HUES48 (cell line): ENCODE results near the gene R3HDM4.

Source experiments
- H3K27ac ChIP-seq: one replicate; pipeline ENCODE4 v1.7.0; 2013; ENCODE audit warnings: low read depth, low read length, inconsistent platforms
- H3K27me3 ChIP-seq: 2 replicates; pipeline ENCODE4 v1.6.1; 2013; ENCODE audit warnings: mild to moderate bottlenecking, low read length; ENCODE audit not compliant: control insufficient read depth, insufficient read depth
- H3K36me3 ChIP-seq: 2 replicates; pipeline ENCODE4 v1.6.1; 2013; ENCODE audit warnings: low read length; ENCODE audit not compliant: control insufficient read depth, insufficient read depth
- H3K4me1 ChIP-seq: 2 replicates; pipeline ENCODE4 v1.6.1; 2013; ENCODE audit warnings: mild to moderate bottlenecking, low read length; ENCODE audit not compliant: control insufficient read depth, insufficient read depth
- H3K4me3 ChIP-seq: 2 replicates; pipeline ENCODE4 v1.5.1; 2013; ENCODE audit warnings: mild to moderate bottlenecking, low read depth, low read length
- H3K9ac ChIP-seq: 2 replicates; pipeline ENCODE4 v1.6.1; 2013; ENCODE audit warnings: mild to moderate bottlenecking, low read depth, low read length, moderate library complexity
- H3K9me3 ChIP-seq: 2 replicates; pipeline ENCODE4 v1.6.1; 2013; ENCODE audit warnings: low read length; ENCODE audit not compliant: control insufficient read depth, insufficient read depth

The R3HDM4 gene

GRCh38 chr19:954272-954671, 41.3 kb upstream of the R3HDM4 start:
- Histone ChIP-seq H3K9ac (no peak overlapping the region), H3K9me3 (no peaks in the 10 kb centered on the region), H3K27ac (peak overlapping the region; percentile 10), H3K4me1 (peaks cover 18% of the 10 kb centered on the region), H3K27me3 (no peaks in the 10 kb centered on the region), H3K4me3 (no peak overlapping the region), H3K36me3 (no peaks in the 10 kb centered on the region)

GRCh38 chr19:953445-954271, 40.6 kb upstream of the R3HDM4 start:
- Histone ChIP-seq H3K4me3 (no peak overlapping the region), H3K4me1 (peaks cover 18% of the 10 kb centered on the region), H3K36me3 (no peaks in the 10 kb centered on the region), H3K27me3 (no peaks in the 10 kb centered on the region), H3K9me3 (no peaks in the 10 kb centered on the region), H3K27ac (peak overlapping the region; percentile 78), H3K9ac (no peak overlapping the region)

- no peak overlapping the region for H3K9ac ChIP-seq
- H3K27me3 ChIP-seq: no peaks in the 10 kb centered on the region
- H3K4me3 ChIP-seq: no peak overlapping the region; the same call in 1 of the 2 replicates
- peaks cover 18% of the 10 kb centered on the region for H3K4me1 ChIP-seq
- peak overlapping the region; percentile 78 for H3K27ac ChIP-seq
- H3K36me3 ChIP-seq: no peaks in the 10 kb centered on the region
- no peaks in the 10 kb centered on the region for H3K9me3 ChIP-seq
Observed at GRCh38 chr19:952680-953444, 39.8 kb upstream of the R3HDM4 start.

- H3K9ac ChIP-seq: no peak overlapping the region
- H3K36me3 ChIP-seq: no peaks in the 10 kb centered on the region
- no peaks in the 10 kb centered on the region for H3K9me3 ChIP-seq
- peaks cover 18% of the 10 kb centered on the region for H3K4me1 ChIP-seq
- H3K27ac ChIP-seq: peak overlapping the region; percentile 78
- no peak overlapping the region for H3K4me3 ChIP-seq
- H3K27me3 ChIP-seq: no peaks in the 10 kb centered on the region
Observed at GRCh38 chr19:952049-952679, 39.1 kb upstream of the R3HDM4 start.

GRCh38 chr19:950352-951066, 37.5 kb upstream of the R3HDM4 start:
- H3K36me3 ChIP-seq: no peaks in the 10 kb centered on the region
- no peaks in the 10 kb centered on the region for H3K9me3 ChIP-seq
- H3K4me3 ChIP-seq: no peak overlapping the region
- H3K27ac ChIP-seq: no peak overlapping the region
- H3K27me3 ChIP-seq: no peaks in the 10 kb centered on the region
- H3K9ac ChIP-seq: no peak overlapping the region
- H3K4me1 ChIP-seq: peaks cover 11% of the 10 kb centered on the region

- Histone ChIP-seq H3K9ac (no peak overlapping the region), H3K4me3 (no peak overlapping the region), H3K4me1 (peaks cover 11% of the 10 kb centered on the region), H3K27me3 (no peaks in the 10 kb centered on the region), H3K27ac (no peak overlapping the region), H3K36me3 (no peaks in the 10 kb centered on the region; the same call in 1 of the 2 replicates), H3K9me3 (no peaks in the 10 kb centered on the region)
Observed at GRCh38 chr19:948842-949496, 36.0 kb upstream of the R3HDM4 start.

- H3K4me1 ChIP-seq: peaks cover 4% of the 10 kb centered on the region
- no peak overlapping the region for H3K9ac ChIP-seq
- H3K36me3 ChIP-seq: peaks cover under 1% of the 10 kb centered on the region
- no peak overlapping the region for H3K4me3 ChIP-seq
- no peaks in the 10 kb centered on the region for H3K9me3 ChIP-seq
- no peaks in the 10 kb centered on the region for H3K27me3 ChIP-seq
- no peak overlapping the region for H3K27ac ChIP-seq
Observed at GRCh38 chr19:947707-948539, 34.9 kb upstream of the R3HDM4 start.

- H3K9ac ChIP-seq: no peak overlapping the region
- H3K4me1 ChIP-seq: no peaks in the 10 kb centered on the region
- H3K4me3 ChIP-seq: no peak overlapping the region
Observed at GRCh38 chr19:947090-947706, 34.2 kb upstream of the R3HDM4 start.

GRCh38 chr19:945401-946252, 32.6 kb upstream of the R3HDM4 start:
- H3K4me3 ChIP-seq: no peak overlapping the region
- H3K9me3 ChIP-seq: no peaks in the 10 kb centered on the region
- H3K4me1 ChIP-seq: no peaks in the 10 kb centered on the region
- H3K9ac ChIP-seq: no peak overlapping the region
- H3K27me3 ChIP-seq: no peaks in the 10 kb centered on the region
- H3K27ac ChIP-seq: no peak overlapping the region
- peaks cover 10% of the 10 kb centered on the region for H3K36me3 ChIP-seq

More at GRCh38 chr19:947090-947706, 34.2 kb upstream of the R3HDM4 start:
- no peaks in the 10 kb centered on the region for H3K9me3 ChIP-seq
- no peak overlapping the region for H3K27ac ChIP-seq
- peaks cover 5% of the 10 kb centered on the region for H3K36me3 ChIP-seq
- H3K27me3 ChIP-seq: no peaks in the 10 kb centered on the region
